OCI-M2 (cell line): ENCODE measurements around the gene MED27.

Experiments used
- DNase-seq: peaks from one replicate; lab custom pipeline; 2025; ENCODE audit not compliant: unreplicated experiment; lab: John Stamatoyannopoulos, UW

Gene MED27

GRCh38 chr9:132044176-132044875, 35.3 kb downstream of the MED27 start:
- no peak for DNase-seq

DNA sequence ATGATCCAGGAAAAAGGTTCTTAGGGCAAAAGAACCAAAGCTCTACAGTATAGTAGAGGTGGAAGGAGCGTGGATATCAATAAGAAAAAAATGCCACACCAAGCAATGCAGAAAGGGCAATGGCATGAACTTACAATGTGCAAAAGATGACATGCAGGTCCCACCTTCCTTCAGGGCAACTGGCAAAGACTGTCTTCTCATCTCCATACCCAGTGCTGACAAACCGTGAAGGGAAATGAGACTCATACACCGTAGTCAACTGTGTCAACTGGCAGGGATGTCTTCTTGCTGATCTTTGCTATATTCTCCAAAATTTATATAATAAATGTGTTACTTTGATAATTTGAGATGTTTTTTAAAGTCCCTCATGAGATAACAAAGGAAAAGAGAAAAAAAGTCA, 36.0 kb downstream of the MED27 start:
- DNase-seq: no peak

DNA sequence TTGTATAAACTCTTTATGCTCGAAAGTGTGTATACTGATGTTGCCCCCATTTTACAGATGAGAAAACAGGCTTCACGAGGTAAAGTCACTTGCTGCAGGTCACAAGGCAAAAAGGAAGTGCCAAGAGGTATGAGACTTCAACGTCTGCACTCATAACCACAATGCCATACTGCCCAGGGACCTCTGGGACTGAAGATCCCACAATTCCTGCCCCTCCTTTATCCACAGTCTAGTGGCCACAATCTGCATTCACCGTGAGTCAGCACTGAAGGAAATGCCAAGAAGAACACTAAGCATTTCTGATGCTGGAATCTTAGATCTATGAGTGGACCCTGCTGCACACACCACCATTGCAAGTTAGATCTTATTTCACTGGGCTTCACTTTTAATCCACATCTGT, 37.3 kb downstream of the MED27 start:
- DNase-seq: no peak

GRCh38 chr9:132041798-132042197, 37.9 kb downstream of the MED27 start:
- DNase-seq: no peak

DNA sequence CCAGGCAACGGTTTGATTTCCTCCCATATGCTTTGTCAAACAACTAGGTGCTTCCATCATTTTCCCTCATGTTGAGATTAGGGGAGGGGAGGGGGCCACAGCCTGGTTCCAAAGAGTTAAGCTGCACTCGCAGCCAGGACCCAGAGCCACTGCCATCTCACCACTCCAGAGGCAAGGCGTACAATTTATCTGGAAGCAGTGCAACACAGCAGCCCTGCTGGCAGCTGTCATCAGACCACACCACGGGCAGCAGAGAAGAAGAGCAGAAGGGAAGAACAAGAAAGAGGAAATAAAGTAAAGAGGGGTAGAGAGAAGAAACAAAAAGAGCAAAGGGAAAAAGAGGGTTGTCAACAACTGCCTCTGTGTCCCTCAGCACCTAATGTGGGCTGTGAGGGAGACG, 38.9 kb downstream of the MED27 start:
- no peak for DNase-seq

DNA sequence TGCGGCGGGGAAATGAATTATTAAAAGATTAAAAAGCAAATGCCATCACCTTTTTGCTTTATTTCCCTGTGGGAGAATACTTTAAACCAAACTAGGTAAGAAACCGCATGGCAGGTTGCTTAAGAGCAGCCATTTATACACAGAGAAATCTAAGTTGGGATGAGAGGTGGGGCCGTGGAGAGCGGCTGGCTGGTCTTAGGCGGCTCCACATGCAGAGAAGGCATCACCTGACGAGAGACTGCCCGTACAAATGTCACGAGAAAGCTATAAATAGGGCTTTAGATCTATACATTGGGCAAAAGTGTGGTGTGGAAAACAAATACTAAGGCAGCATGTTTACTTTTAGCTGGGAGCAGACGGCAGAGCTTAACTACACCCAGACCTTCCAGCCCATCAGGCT, 39.4 kb downstream of the MED27 start:
- no peak for DNase-seq

DNA sequence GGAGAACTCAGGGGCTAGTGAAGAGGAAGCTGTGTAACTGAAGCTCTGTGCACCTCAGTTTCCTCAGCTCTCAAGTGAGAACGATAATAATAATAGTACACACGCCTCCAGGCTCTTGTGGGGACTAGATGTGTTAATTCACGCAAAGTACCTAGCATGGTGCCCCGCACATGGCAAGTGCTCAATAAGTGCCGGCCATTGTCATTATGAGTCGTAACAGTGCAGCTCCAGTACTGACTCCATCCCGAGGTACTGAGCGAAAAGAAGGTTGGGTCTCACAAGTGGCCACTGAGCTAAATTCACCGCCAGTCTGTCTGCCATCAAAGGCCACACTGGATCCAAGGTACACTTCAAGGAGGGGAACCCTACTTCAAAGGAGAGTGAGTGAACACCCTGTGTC, 40.4 kb downstream of the MED27 start:
- no peak for DNase-seq

DNA sequence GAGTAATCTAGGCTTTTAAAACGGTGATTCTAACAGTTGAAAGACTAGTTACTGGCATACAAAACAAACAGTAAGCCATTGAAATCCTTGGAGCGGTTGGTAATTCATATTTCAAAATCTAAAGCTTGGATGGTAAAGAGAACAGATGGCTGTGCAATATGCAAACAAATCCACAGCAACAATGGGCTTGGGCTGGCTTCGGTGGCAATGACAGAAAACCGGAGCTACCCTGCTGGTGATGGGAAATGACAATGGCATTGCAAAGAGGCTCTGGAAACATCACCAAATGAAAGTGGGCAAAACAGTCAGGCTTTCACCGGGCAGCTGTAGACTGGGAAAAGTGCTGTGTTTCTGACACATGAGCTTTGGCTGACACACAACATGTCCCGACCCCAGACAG, 42.2 kb downstream of the MED27 start:
- DNase-seq: no peak

DNA sequence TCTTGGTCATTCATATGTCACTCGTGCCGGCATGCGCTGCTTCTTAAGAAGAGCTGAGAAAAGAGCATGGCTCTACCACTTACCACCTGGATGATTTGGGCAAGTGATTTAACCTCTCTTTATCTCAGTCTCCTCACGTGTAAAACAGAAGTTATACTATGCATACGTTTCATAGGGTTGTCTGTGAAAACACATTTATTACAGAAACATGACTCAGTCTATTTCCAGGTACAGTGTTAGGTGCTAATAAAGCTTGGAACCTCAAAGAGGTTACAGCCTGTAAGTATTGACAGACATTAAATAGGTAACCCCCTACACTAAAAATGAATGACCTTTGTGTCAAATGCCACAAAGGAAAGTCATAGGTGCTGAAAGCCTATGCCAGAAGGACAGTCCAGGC, 43.1 kb downstream of the MED27 start:
- DNase-seq: no peak

DNA sequence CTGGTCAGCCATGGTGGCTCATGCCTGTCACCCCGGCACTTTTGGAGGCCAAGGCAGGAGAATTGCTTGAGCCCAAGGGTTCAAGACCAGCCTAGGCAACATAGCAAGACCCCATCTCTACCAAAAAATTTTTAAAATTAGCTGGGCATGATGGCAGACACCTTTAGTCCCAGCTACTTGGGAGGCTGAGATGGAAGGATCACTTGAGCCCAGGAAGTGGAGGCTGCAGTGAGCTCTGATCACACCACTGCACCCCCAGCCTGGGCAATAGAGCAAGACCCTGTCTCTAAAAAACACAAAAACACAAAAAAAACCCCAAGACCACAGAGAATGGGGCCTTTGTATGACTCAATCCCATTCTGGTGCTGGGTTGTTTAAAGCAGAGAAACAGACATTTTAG, 44.0 kb downstream of the MED27 start:
- DNase-seq: no peak

DNA sequence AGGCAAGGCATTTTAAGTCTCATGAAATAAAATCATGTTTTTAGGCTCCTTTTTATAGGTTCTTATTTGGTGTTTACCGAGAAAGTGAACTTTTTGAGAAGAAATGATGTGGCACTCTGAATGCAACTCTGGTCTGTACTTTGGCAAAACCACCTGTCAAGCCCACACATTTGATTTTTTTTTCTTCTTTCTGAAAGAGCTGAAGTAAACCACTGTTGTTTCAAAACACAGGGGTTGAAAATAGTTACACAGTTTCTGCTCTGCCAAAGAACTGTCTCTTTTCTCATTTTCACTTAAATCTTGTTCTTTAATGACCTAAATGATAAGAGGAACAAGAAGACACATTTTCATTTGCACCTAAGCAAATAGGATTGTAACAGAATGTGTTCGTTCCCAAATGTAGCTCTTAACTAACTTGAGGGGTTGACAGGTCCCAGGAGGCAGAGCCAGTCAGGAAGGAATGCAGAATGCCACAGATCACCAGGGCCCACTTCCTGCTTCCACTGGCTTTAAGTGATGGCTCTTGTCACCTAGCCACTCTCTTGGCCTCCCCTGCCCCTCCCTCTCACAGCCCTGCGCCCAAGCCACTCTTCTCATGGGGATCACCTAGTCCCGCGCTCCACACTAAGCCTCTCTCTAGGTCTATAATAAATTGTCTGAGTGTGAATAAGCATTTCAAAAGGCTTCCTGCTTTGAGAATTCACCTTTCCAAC, 47.3 kb downstream of the MED27 start:
- no peak for DNase-seq

- no peak for DNase-seq
These were observed 48.0 kb downstream of the MED27 start for GRCh38 chr9:132031467-132032237.

DNA sequence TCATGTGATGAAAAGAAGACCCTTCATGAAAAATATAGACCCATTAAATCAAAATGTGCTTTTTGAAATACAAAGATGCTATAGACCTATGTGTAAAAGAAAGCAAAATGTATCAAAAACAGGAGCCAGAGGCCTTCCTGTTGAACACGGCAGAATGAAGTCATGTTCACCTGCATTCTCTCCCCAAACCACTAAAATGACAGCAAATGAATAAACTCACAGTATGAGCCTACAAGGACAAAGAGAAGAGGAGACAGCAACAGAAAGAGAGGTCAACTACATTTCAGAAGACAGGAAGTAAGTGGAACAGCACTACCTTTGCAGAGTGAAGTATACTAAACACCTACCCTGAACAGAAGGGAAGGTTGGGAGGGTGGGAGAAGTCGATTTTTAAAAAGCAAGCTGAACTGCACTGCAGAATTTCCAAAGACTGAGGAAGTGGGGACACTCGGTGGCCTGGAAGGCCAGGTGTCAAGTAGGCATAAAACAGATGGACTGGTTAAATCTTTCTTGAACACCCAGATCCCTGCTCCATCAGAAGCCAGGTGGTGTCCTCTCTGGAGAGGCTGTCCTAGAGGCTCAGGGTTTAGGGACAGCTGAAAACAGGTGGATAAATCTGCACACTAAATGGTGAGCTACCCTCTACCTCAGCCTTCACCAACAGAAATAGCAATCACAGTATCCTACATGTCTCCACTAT, 48.9 kb downstream of the MED27 start:
- DNase-seq: no peak

- DNase-seq: no peak
These were observed 51.7 kb downstream of the MED27 start for GRCh38 chr9:132027752-132028663.

GRCh38 chr9:132026932-132027585, 52.6 kb downstream of the MED27 start:
- no peak for DNase-seq

GRCh38 chr9:132025766-132026165, 53.9 kb downstream of the MED27 start:
- no peak for DNase-seq

GRCh38 chr9:132024589-132024988, 55.1 kb downstream of the MED27 start:
- no peak for DNase-seq

DNA sequence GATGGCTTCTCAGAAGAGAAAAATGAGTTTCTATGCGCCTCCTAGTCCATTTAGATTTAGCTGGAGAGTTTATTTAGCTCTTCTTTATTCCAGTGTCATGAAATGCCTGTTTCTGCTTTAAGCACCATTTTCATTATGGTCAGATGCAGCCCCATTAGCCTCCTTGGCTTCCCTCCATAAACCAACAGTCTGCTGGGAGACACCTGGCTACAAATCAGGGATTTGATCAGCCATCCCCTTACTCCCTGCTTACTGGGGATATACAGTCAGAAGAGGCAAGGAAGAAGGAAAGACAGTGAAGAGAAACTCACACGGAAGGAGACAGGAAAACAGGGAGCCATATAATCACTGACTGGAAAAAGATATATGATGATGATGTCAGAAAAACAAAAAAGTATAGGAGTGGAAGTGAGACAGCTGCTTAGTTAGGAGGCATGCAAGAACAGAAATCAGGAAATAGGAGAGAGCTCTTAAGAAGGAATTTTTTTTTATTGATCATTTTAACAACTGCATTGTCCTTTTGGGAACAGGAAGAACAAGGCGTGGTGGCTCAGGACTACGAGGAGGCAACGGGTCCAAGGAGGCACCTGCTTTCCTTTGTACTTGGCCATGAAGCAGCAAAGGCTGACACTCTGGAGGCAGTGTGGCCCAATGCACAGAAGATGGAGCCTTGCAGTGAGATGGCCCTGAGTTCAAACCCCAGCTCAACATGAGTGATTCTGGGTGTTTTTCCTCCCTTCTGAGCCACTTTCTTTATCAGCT, 56.1 kb downstream of the MED27 start:
- no peak for DNase-seq

DNA sequence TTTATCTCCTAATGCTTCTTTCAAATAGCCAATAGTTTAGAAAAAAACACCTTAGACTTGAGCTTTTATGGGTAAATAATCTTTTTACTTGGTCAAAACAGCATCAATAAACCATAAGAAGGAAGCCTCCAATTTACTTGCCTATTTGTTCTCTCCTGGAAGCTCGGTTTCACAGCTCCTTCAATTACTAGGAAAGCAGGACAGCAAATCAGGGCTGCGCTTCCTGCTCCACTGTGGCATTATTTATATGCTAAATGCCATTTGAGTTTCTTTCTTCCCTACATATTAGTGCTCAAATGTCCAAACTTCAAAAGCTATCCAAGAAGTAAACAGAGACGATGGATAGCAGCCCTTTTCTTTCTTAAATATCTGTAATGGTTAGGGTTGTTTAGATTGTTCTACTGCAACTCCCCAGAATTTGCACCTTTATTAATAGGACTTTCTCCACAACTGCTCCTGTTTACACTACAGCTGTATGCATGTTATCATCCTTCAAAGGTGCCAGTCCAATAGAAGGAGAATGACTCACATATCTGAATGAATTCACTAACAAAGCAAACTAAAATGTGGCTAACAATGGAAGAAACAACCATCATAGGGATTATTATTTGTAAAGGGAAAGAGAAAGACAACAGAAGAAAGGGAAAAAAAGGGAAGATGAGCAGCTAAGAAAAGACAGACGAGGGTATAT, 58.7 kb downstream of the MED27 start:
- DNase-seq: no peak
